Stomach (tissue), 4 donors: Measurements from ENCODE around the gene TP53AIP1.

Source experiments
- CTCF ChIP-seq, 7 experiments: fragments of 450-650 bp in 4 of 7; fragments of 200-600 bp in 3 of 7; sonication (generic) in 3 of 7; IDR thresholded peaks; one replicate each; pipeline ENCODE4 v1.5.1; 2016 to 2019; ENCODE audit warnings: antibody characterized with exemption in 7 of 7, control low read depth in 2 of 7, mild to moderate bottlenecking in 1 of 7
- POLR2A ChIP-seq, 4 donors: fragments of 450-650 bp; IDR thresholded peaks; one replicate each; pipeline ENCODE4 v1.6.1; 2016; ENCODE audit warnings: antibody characterized with exemption in 4 of 4, control low read depth in 2 of 4, mild to moderate bottlenecking in 1 of 4, moderate library complexity in 1 of 4

GRCh38 chr11:128928400-128928799 is 14.3 kb downstream of the TP53AIP1 start:
- TF ChIP-seq CTCF (IDR thresholded peaks at IDR 0.05) (no peak), POLR2A (IDR thresholded peaks at IDR 0.05) (no peak)
